NCI-H2227 (cell line): ENCODE data around the gene INSL3.
"Not testable (repeated sequence)": the region's sequence is repeated elsewhere in the genome, so short reads cannot be mapped to it uniquely, and the experiment has no call there.

ENCODE experiments used
- DNase-seq: peaks from one replicate; lab custom pipeline; 2025; ENCODE audit not compliant: unreplicated experiment; lab: John Stamatoyannopoulos, UW

INSL3 gene

GRCh38 chr19:17826508-17827056 is 5.3 kb upstream of the INSL3 start:
- DNase-seq, result no peak

GRCh38 chr19:17824339-17824738 is 3.0 kb upstream of the INSL3 start:
- no peak for DNase-seq

GRCh38 chr19:17817668-17818363 is 3.5 kb downstream of the INSL3 start:
- DNase-seq, result no peak

GRCh38 chr19:17812099-17812498 is 9.2 kb downstream of the INSL3 start:
- DNase-seq, result no peak

DNA sequence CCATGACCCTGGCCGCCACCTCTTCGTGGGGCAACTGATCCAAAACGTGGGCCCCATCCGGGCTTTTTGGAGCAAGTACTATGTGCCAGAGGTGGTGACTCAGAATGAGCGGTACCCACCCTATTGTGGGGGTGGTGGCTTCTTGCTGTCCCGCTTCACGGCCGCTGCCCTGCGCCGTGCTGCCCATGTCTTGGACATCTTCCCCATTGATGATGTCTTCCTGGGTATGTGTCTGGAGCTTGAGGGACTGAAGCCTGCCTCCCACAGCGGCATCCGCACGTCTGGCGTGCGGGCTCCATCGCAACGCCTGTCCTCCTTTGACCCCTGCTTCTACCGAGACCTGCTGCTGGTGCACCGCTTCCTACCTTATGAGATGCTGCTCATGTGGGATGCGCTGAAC is 9.6 kb downstream of the INSL3 start:
- DNase-seq, result no peak

- no peak for DNase-seq
These were observed 10.2 kb downstream of the INSL3 start for GRCh38 chr19:17811103-17811502.

- peak; percentile 35 for DNase-seq
These were observed 13.5 kb downstream of the INSL3 start for GRCh38 chr19:17807731-17808316.

DNA sequence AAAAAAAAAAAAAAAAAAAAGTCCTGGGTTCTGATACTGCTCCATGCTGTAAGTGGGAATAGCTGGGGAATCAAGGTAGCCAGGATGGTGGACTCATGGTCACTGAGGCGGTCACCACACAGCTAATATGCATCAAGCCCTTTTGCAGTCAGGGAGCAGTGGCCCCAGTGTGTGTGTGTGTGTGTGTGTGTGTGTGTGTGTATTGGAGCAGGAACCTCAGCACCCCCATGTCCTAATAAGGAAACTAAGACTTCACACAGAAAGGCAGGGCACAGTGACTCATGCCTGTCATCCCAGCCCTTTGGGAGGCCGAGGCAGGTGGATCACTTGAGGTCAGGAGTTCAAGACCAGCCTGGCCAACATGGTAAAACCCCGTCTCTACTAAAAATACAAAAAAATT is 14.4 kb downstream of the INSL3 start:
- DNase-seq, result no peak

GRCh38 chr19:17805427-17805826 is 15.9 kb downstream of the INSL3 start:
- no peak for DNase-seq

GRCh38 chr19:17803264-17803896 is 17.9 kb downstream of the INSL3 start:
- DNase-seq, result no peak

DNA sequence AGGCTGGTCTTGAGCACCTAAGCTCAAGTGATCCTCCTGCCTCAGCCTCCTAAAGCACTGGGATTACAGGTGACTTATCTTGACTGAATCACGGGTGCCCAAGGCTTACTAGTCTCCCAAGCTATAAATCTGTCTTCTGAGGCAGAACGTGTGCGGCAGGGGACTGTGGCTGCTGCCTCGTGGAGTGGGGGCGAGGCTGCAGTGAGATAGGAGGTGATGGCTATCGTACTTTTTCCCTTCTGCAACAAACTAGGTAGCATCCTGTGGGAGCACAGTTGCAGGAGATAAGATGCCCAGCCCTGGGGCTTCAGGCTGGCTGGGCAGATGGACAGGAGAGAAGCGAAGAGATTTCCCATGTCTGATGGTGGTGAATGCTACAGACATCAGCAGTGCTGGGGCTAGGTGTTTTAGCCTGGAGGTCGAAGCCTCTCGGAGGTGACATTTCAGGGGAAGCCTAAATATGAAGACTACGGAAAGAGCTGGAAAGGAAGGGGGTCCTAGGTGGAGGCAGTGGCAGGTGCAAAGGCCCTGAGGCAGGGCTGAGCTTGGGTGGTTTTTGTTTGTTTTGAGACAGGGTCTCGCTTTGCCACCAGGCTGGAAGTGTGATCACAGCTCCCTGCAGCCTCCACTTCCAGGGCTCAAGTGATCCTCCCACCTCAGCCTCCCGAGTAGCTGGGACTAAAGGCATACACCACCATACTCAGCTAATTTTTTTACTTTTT is 19.0 kb downstream of the INSL3 start:
- no peak for DNase-seq

GRCh38 chr19:17798599-17798998 is 22.7 kb downstream of the INSL3 start:
- not testable (repeated sequence) for DNase-seq

GRCh38 chr19:17797424-17798201 is 23.7 kb downstream of the INSL3 start:
- DNase-seq, result no peak

- no peak for DNase-seq
These were observed 24.4 kb downstream of the INSL3 start for GRCh38 chr19:17796838-17797423.

DNA sequence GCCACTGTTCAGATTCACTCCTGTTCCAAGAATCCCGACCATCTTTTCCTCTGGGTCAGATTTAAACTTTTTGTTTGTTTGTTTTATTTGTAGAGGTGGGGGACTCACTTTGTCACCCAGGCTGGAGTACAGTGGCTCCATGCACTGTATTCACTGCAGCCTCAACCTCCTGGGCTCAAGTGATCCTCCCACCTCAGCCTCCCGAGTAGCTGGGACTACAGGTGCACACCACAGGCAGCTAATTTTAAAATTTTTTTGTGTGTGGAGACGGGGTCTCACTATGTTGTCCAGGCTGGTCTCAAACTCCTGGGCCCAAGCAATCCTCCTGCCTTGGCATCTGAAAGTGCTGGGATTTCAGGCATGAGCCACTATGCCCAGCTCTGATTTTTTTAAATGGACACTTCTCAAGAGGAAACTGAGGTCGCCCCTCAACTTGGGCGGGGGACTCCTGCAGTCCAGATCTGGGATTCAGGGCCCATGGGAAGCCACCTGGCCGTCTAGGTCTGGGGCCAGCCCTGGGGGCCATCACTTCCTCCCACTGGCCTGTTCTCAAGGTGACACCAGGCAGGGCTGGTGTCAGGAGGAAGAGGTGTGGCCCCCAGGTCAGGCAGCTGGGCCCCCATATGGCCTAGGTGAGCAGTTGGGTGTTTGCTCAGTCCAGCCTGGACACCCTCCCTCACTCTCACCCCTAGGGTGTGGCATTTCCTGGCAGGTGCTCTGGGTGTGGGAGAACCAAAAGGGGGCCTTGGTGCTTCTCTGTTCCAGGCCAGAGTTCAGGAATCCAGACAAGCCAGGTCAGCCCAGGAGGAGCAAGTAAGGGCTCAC is 25.1 kb downstream of the INSL3 start:
- DNase-seq, result no peak

DNA sequence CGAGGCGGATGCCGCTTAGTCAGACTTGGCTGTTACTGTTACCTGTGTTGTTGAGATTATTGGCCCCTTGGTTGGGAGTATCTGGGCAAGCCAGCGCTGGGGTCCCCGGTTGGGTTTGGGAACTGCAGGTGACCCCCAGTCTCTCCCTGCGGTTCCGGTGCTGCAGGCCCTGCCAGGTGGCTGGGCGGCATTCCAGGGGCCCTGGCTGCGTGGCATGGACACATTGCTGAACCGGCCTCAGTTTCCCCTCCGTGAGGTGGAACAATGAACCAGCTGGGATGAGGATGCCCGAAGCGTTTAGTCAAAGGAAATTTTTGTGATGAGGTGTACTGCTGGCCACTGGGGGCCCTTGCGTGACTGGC is 25.8 kb downstream of the INSL3 start:
- DNase-seq, result no peak

GRCh38 chr19:17794731-17795494 is 26.4 kb downstream of the INSL3 start, which contains the start of gene B3GNT3:
B3GNT3 (plus strand) TSS chr19:17795138; CDS start chr19:17807808, 12,670 bp downstream.
- DNase-seq, result peak; percentile 24

DNA sequence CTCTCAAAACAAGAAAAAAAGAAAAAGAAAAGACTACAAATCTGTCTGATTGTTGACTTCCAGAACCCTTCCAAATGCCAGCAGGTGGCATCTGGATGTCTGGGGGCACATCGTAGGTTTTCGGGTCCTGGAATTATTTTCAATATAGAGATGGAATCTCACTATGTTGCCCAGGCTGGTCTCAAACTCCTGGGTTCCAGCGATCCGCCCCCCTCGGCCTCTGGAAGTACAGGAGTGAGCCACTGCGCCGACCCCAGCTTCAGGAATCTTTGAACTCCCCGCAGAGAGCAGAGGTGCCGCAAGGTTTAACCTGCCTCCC is 26.9 kb downstream of the INSL3 start:
- DNase-seq, result no peak
